Measurements from ENCODE around the gene AKIRIN2. TPM values are rescaled to one million over a fixed set of nuclear protein-coding genes. Genes with fewer than 3 reads are reported as not detected.

AKIRIN2 gene
- total and polyA plus RNA-seq, 2 of the 13 experiments (the other 11 are each of a cell fraction or from before 2014, with no cell fraction given): 15.6 to 23.4 TPM

DNA sequence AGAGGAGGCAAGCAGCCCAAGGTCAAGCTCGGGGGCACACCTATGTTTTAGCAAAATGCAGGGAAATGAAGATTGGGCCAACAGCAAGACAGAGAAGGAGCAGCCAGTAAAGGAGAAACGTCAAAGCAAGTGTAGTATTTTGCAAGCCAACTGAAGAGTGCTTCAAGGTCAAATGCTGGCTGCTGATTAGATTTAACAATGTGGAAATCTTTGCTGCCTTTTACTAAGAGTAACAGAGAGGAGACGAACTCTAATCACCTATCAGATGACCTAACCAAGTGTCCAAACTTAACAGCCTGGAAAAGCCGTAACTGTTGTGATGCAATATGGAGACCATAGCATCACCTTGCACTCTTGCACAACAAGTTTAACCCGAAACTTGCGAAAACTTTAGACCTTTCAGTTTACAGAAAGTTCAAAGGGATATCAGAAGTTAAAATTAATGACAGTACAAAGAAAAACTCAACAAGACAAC lies 30.4 kb downstream of the AKIRIN2 start (continued):
- no peak for TF ChIP-seq ZSCAN22 (CRISPR knock-in tag; IDR thresholded peaks at IDR 0.05)
- no peak for TF ChIP-seq THAP7 (CRISPR knock-in tag; IDR thresholded peaks at IDR 0.05)
- no peak for TF ChIP-seq ZNF383 (CRISPR knock-in tag; IDR thresholded peaks at IDR 0.05; ENCODE audit: borderline replicate concordance)
- TF ChIP-seq KAT8 (CRISPR knock-in tag; IDR thresholded peaks at IDR 0.05): peak; percentile 84
- TF ChIP-seq RFX3 (CRISPR knock-in tag; IDR thresholded peaks at IDR 0.05): peak; percentile 40; the same call in 1 of the 2 replicates
- no peak for TF ChIP-seq ZFP82 (CRISPR knock-in tag; IDR thresholded peaks at IDR 0.05; ENCODE audit: borderline replicate concordance)
- 0 out of 2 replicates have a peak, but pooled peaks have one; percentile 50 for TF ChIP-seq ZNF556 (CRISPR knock-in tag; IDR thresholded peaks at IDR 0.05; ENCODE audit: borderline replicate concordance)
- TF ChIP-seq PBX2 (CRISPR knock-in tag; IDR thresholded peaks at IDR 0.05): no peak
- no peak for TF ChIP-seq ZNF713 (CRISPR knock-in tag; IDR thresholded peaks at IDR 0.05)
- TF ChIP-seq STAG1 (CRISPR knock-in tag; IDR thresholded peaks at IDR 0.05): peak; percentile 38; the same call in 1 of the 2 replicates
- TF ChIP-seq ETS1 (CRISPR knock-in tag; IDR thresholded peaks at IDR 0.05): no peak
- TF ChIP-seq ZNF746 (CRISPR knock-in tag; IDR thresholded peaks at IDR 0.05): no peak
- peak; percentile 81; the same call in 1 of the 2 replicates for TF ChIP-seq TFAP4 (IDR thresholded peaks at IDR 0.05; ENCODE audit: borderline replicate concordance, low read depth)
- TF ChIP-seq EED (CRISPR knock-in tag; IDR thresholded peaks at IDR 0.05): no peak
- TF ChIP-seq HMG20B (CRISPR knock-in tag; conservative IDR thresholded peaks at IDR 0.05): peak; percentile 96
- peak; percentile 65 for TF ChIP-seq JARID2 (CRISPR knock-in tag; IDR thresholded peaks at IDR 0.05; ENCODE audit: insufficient replicate concordance)
- peak; percentile 98 for TF ChIP-seq SIX4 (CRISPR knock-in tag; IDR thresholded peaks at IDR 0.05)
- TF ChIP-seq, protein P1, sequence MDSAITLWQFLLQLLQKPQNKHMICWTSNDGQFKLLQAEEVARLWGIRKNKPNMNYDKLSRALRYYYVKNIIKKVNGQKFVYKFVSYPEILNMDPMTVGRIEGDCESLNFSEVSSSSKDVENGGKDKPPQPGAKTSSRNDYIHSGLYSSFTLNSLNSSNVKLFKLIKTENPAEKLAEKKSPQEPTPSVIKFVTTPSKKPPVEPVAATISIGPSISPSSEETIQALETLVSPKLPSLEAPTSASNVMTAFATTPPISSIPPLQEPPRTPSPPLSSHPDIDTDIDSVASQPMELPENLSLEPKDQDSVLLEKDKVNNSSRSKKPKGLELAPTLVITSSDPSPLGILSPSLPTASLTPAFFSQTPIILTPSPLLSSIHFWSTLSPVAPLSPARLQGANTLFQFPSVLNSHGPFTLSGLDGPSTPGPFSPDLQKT (CRISPR knock-in tag; IDR thresholded peaks at IDR 0.05; ENCODE audit: borderline replicate concordance): no peak
- peak; percentile 99 for TF ChIP-seq HMG20A (CRISPR knock-in tag; IDR thresholded peaks at IDR 0.05; ENCODE audit: borderline replicate concordance)
- no peak for TF ChIP-seq MATR3 (CRISPR knock-in tag; IDR thresholded peaks at IDR 0.05)
- TF ChIP-seq ZNF263 (CRISPR knock-in tag; IDR thresholded peaks at IDR 0.05): 0 out of 2 replicates have a peak, but pooled peaks have one; percentile 23
- TF ChIP-seq, protein P2, sequence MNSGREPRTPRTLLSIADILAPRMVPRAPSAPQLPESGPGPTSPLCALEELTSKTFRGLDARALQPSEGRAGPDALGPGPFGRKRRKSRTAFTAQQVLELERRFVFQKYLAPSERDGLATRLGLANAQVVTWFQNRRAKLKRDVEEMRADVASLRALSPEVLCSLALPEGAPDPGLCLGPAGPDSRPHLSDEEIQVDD (CRISPR knock-in tag; IDR thresholded peaks at IDR 0.05; ENCODE audit: borderline replicate concordance): no peak
- TF ChIP-seq ZNF530 (CRISPR knock-in tag; IDR thresholded peaks at IDR 0.05; ENCODE audit: low read depth): no peak
- no peak for TF ChIP-seq HOXA7 (CRISPR knock-in tag; IDR thresholded peaks at IDR 0.05)
- TF ChIP-seq GRHL1 (CRISPR knock-in tag; conservative IDR thresholded peaks at IDR 0.05): no peak
